ENCODE results near the gene ZNF710.

ZNF710 gene

DNA sequence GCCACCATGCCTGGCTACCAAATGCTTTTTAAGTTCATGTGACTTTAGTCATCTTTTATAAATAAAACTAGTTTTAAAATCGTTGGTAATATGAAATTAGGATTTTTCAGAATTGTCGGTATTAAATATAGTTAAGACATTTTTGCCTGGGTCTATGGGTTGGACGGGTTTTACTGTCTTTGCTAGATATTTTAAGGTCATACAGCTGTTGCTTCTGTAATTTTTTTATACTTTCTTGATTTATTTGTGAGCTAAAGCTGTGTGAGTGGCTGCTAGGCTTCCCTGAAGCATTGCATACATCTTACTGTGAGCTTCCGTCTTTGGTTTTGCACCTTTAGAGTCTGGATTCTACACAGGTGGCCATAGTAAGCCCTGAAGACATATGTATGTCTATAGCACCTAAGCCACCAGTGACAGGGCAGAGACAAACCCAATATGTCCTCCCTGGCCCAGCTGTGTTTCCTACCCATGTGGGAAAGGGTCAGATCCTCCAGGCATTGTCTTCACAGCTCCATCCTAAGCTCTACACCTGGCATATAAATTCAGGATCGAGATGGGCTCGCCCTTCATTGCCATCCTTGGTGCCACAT is 16.6 kb upstream of the ZNF710 start:
- no peak overlapping the region for H2AFZ ChIP-seq (ENCODE audit: insufficient read depth, low read length, poor library complexity)
- H3K27ac ChIP-seq (ENCODE audit: low read depth, low read length): no peak overlapping the region
- 100% methylated on average over 2 of the region's 6 CpGs for WGBS (ENCODE audit: extremely low coverage, insufficient coverage, insufficient read length)

DNA sequence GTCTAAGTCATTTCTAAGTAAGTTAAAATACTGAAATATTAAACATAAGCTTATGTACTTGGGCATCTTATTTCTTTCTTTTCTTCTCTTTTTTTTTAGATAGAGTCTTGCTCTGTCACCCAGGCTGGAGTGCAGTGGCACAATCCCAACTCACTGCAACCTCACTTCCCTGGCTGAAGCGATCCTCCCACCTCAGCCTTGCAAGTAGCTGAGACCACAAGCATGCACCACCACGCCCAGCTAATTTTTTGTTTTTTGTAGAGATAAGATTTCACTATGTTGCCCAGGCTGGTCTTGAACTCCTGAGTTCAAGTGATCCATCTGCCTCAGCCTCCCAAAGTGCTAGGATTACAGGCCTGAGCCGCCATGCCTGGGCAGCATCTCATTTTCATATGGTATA is 16.0 kb upstream of the ZNF710 start:
- H3K27me3 ChIP-seq (ENCODE audit: insufficient read depth, low read length): no peaks in the 10 kb centered on the region
- H2BK5ac ChIP-seq (ENCODE audit: low read depth, low read length, poor library complexity): no peak overlapping the region
- H3K23ac ChIP-seq (ENCODE audit: low read length): no peak overlapping the region
- H3K79me1 ChIP-seq (ENCODE audit: low read length): no peaks in the 10 kb centered on the region
- no peak overlapping the region for H2BK12ac ChIP-seq (ENCODE audit: low read length)
- no peaks in the 10 kb centered on the region for H3K4me1 ChIP-seq (ENCODE audit: control insufficient read depth in 1 of 2, insufficient read depth in 2 of 2, low read length in 2 of 2)
- no peak overlapping the region for H3K4me2 ChIP-seq (ENCODE audit: low read length)
- H3K9ac ChIP-seq (ENCODE audit: low read length): no peak overlapping the region
- no CpG with 5 or more reads among the region's 3 CpGs for WGBS (ENCODE audit: extremely low coverage, insufficient coverage, insufficient read length)
- H4K91ac ChIP-seq (ENCODE audit: low read depth, low read length): no peak overlapping the region
- H2AFZ ChIP-seq (ENCODE audit: insufficient read depth, low read length, poor library complexity): no peak overlapping the region
- H3K18ac ChIP-seq (ENCODE audit: low read length): no peak overlapping the region
- H3K14ac ChIP-seq (ENCODE audit: low read length): no peak overlapping the region
- H3K4ac ChIP-seq (ENCODE audit: low read depth, low read length): no peak overlapping the region
- no peak overlapping the region for H4K8ac ChIP-seq (ENCODE audit: low read depth, low read length)
- H4K12ac ChIP-seq (ENCODE audit: low read depth, low read length): no peak overlapping the region
- H2BK120ac ChIP-seq (ENCODE audit: insufficient read depth, low read length, poor library complexity): no peak overlapping the region
- peaks cover 4% of the 10 kb centered on the region for H3K9me3 ChIP-seq (ENCODE audit: insufficient read depth, low read depth, low read length)
- H3K4me3 ChIP-seq (ENCODE audit: low read depth, low read length): no peak overlapping the region
- H2AK5ac ChIP-seq (ENCODE audit: low read length): no peak overlapping the region
- H3K27ac ChIP-seq (ENCODE audit: low read depth, low read length): no peak overlapping the region
- no peak for DNase-seq
- no peaks in the 10 kb centered on the region for H3K79me2 ChIP-seq (ENCODE audit: control insufficient read depth, insufficient read depth, low read length, poor library complexity)
- H3K36me3 ChIP-seq (ENCODE audit: control insufficient read depth in 1 of 2, insufficient read depth in 2 of 2, low read length in 2 of 2): no peaks in the 10 kb centered on the region

More for the DNA sequence above, 16.6 kb upstream of the ZNF710 start:
- H2BK12ac ChIP-seq (ENCODE audit: low read length): no peak overlapping the region
- no peak overlapping the region for H2BK120ac ChIP-seq (ENCODE audit: insufficient read depth, low read length, poor library complexity)
- no peak for DNase-seq
- no peaks in the 10 kb centered on the region for H3K36me3 ChIP-seq (ENCODE audit: control insufficient read depth in 1 of 2, insufficient read depth in 2 of 2, low read length in 2 of 2)
- H4K8ac ChIP-seq (ENCODE audit: low read depth, low read length): no peak overlapping the region
- peaks cover 4% of the 10 kb centered on the region for H3K9me3 ChIP-seq (ENCODE audit: insufficient read depth, low read depth, low read length)
- H3K23ac ChIP-seq (ENCODE audit: low read length): no peak overlapping the region
- H3K4me2 ChIP-seq (ENCODE audit: low read length): no peak overlapping the region
- H3K4me1 ChIP-seq (ENCODE audit: control insufficient read depth in 1 of 2, insufficient read depth in 2 of 2, low read length in 2 of 2): no peaks in the 10 kb centered on the region
- no peak overlapping the region for H3K18ac ChIP-seq (ENCODE audit: low read length)
- no peaks in the 10 kb centered on the region for H3K27me3 ChIP-seq (ENCODE audit: insufficient read depth, low read length)
- H3K14ac ChIP-seq (ENCODE audit: low read length): no peak overlapping the region
- H3K4ac ChIP-seq (ENCODE audit: low read depth, low read length): no peak overlapping the region
- no peaks in the 10 kb centered on the region for H3K79me2 ChIP-seq (ENCODE audit: control insufficient read depth, insufficient read depth, low read length, poor library complexity)
- H2AK5ac ChIP-seq (ENCODE audit: low read length): no peak overlapping the region
- no peak overlapping the region for H3K9ac ChIP-seq (ENCODE audit: low read length)
- H4K91ac ChIP-seq (ENCODE audit: low read depth, low read length): no peak overlapping the region
- H2BK5ac ChIP-seq (ENCODE audit: low read depth, low read length, poor library complexity): no peak overlapping the region
- no peak overlapping the region for H4K12ac ChIP-seq (ENCODE audit: low read depth, low read length)
- H3K79me1 ChIP-seq (ENCODE audit: low read length): no peaks in the 10 kb centered on the region
- H3K4me3 ChIP-seq (ENCODE audit: low read depth, low read length): no peak overlapping the region

DNA sequence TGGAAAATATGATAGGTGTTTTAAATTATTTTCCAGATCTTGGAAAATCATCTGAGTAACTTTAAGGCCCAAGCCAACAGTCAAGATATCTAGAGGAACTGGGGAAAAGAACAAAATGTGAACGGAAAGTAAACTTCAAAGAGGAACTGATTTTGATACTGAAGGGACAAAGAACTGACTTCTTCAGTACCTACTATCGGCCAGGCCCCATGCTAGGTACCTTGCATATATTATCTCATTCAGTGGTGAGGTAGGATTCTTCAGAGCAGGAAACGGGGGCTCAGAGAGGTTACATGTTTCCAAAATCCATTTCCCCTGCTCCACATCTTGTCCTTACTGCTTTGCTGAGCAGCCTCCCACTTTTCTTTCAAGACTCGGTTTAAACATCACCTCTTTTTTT is 9.8 kb upstream of the ZNF710 start:
- no peak overlapping the region for H3K4me3 ChIP-seq (ENCODE audit: low read depth, low read length)
- H4K91ac ChIP-seq (ENCODE audit: low read depth, low read length): no peak overlapping the region
- no peak overlapping the region for H4K8ac ChIP-seq (ENCODE audit: low read depth, low read length)

DNA sequence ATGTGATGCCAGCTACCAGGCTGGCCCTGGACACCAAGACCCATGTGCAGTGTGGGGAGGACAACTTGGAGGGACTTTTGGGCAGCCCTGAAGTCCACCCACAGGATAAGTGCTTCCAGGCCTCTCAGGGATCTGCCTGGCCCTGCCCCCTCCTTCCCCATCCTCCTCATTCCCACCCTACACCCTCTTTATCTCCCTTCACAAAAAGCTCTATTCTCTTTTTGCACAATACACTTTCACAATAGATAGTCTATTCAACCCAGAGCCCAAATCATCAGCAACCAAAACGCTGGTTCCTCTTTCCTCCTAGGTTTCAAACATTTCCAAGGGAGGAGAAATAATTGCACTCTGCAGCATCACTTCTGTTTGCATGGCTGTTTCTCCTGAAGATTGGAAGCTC is 7.8 kb upstream of the ZNF710 start:
- H3K4me1 ChIP-seq (ENCODE audit: control insufficient read depth in 1 of 2, insufficient read depth in 2 of 2, low read length in 2 of 2): no peaks in the 10 kb centered on the region
- H4K8ac ChIP-seq (ENCODE audit: low read depth, low read length): no peak overlapping the region
- no peak overlapping the region for H3K4me2 ChIP-seq (ENCODE audit: low read length)
- H3K79me2 ChIP-seq (ENCODE audit: control insufficient read depth, insufficient read depth, low read length, poor library complexity): no peaks in the 10 kb centered on the region
- H3K18ac ChIP-seq (ENCODE audit: low read length): no peak overlapping the region
- no peak overlapping the region for H2AFZ ChIP-seq (ENCODE audit: insufficient read depth, low read length, poor library complexity)
- DNase-seq: no peak
- H3K14ac ChIP-seq (ENCODE audit: low read length): no peak overlapping the region
- no peak overlapping the region for H2BK5ac ChIP-seq (ENCODE audit: low read depth, low read length, poor library complexity)
- H3K9ac ChIP-seq (ENCODE audit: low read length): no peak overlapping the region
- no peak overlapping the region for H3K4me3 ChIP-seq (ENCODE audit: low read depth, low read length)
- no CpG with 5 or more reads among the region's 1 CpG for WGBS (ENCODE audit: extremely low coverage, insufficient coverage, insufficient read length)
- H4K91ac ChIP-seq (ENCODE audit: low read depth, low read length): no peak overlapping the region
- H3K4ac ChIP-seq (ENCODE audit: low read depth, low read length): no peak overlapping the region
- no peak overlapping the region for H2AK5ac ChIP-seq (ENCODE audit: low read length)
- H3K27ac ChIP-seq (ENCODE audit: low read depth, low read length): no peak overlapping the region
- no peak overlapping the region for H4K12ac ChIP-seq (ENCODE audit: low read depth, low read length)
- H2BK120ac ChIP-seq (ENCODE audit: insufficient read depth, low read length, poor library complexity): no peak overlapping the region
- H3K79me1 ChIP-seq (ENCODE audit: low read length): no peaks in the 10 kb centered on the region
- H3K23ac ChIP-seq (ENCODE audit: low read length): no peak overlapping the region
- no peaks in the 10 kb centered on the region for H3K27me3 ChIP-seq (ENCODE audit: insufficient read depth, low read length)
- no peaks in the 10 kb centered on the region for H3K9me3 ChIP-seq (ENCODE audit: insufficient read depth, low read depth, low read length)
- H3K36me3 ChIP-seq (ENCODE audit: control insufficient read depth in 1 of 2, insufficient read depth in 2 of 2, low read length in 2 of 2): no peaks in the 10 kb centered on the region
- H2BK12ac ChIP-seq (ENCODE audit: low read length): no peak overlapping the region

More for the DNA sequence above, 9.8 kb upstream of the ZNF710 start:
- H3K14ac ChIP-seq (ENCODE audit: low read length): no peak overlapping the region
- H3K4me1 ChIP-seq (ENCODE audit: control insufficient read depth in 1 of 2, insufficient read depth in 2 of 2, low read length in 2 of 2): no peaks in the 10 kb centered on the region
- no peak overlapping the region for H4K12ac ChIP-seq (ENCODE audit: low read depth, low read length)
- H2AK5ac ChIP-seq (ENCODE audit: low read length): no peak overlapping the region
- H3K36me3 ChIP-seq (ENCODE audit: control insufficient read depth in 1 of 2, insufficient read depth in 2 of 2, low read length in 2 of 2): no peaks in the 10 kb centered on the region
- no peak overlapping the region for H3K4ac ChIP-seq (ENCODE audit: low read depth, low read length)
- no peaks in the 10 kb centered on the region for H3K9me3 ChIP-seq (ENCODE audit: insufficient read depth, low read depth, low read length)
- no peak for DNase-seq
- no peaks in the 10 kb centered on the region for H3K79me2 ChIP-seq (ENCODE audit: control insufficient read depth, insufficient read depth, low read length, poor library complexity)
- no peak overlapping the region for H3K9ac ChIP-seq (ENCODE audit: low read length)
- no peak overlapping the region for H3K18ac ChIP-seq (ENCODE audit: low read length)
- no peak overlapping the region for H2BK12ac ChIP-seq (ENCODE audit: low read length)
- H2BK120ac ChIP-seq (ENCODE audit: insufficient read depth, low read length, poor library complexity): no peak overlapping the region
- no peak overlapping the region for H3K27ac ChIP-seq (ENCODE audit: low read depth, low read length)
- no peak overlapping the region for H3K23ac ChIP-seq (ENCODE audit: low read length)
- WGBS (ENCODE audit: extremely low coverage, insufficient coverage, insufficient read length): no CpG with 5 or more reads among the region's 4 CpGs
- no peak overlapping the region for H2BK5ac ChIP-seq (ENCODE audit: low read depth, low read length, poor library complexity)
- H3K27me3 ChIP-seq (ENCODE audit: insufficient read depth, low read length): no peaks in the 10 kb centered on the region
- no peaks in the 10 kb centered on the region for H3K79me1 ChIP-seq (ENCODE audit: low read length)
- H2AFZ ChIP-seq (ENCODE audit: insufficient read depth, low read length, poor library complexity): no peak overlapping the region
- no peak overlapping the region for H3K4me2 ChIP-seq (ENCODE audit: low read length)

All from trophoblast cell (in vitro differentiated cells and primary cell).